IPS-NIHi7 (cell line): ENCODE measurements around the gene TPI1.
"Not testable (repeated sequence)": the region's sequence is repeated elsewhere in the genome, so short reads cannot be mapped to it uniquely, and the experiment has no call there.

Experiments used
- DNase-seq: peaks from one replicate; pipeline ENCODE4 v3.0.0; 2012; ENCODE audit warnings: mixed read lengths; ENCODE audit errors: extremely low spot score

TPI1 gene

GRCh38 chr12:6892683-6893082 lies 25.4 kb downstream of the TPI1 start:
- not testable (repeated sequence) for DNase-seq

GRCh38 chr12:6894321-6894720 lies 27.0 kb downstream of the TPI1 start:
- no peak for DNase-seq

GRCh38 chr12:6896846-6897435 lies 29.6 kb downstream of the TPI1 start:
- no peak for DNase-seq

GRCh38 chr12:6899427-6899826 lies 32.1 kb downstream of the TPI1 start:
- no peak for DNase-seq

GRCh38 chr12:6899837-6900519 lies 32.6 kb downstream of the TPI1 start:
- DNase-seq, result no peak

- no peak for DNase-seq
Measured at GRCh38 chr12:6902448-6902847, 35.1 kb downstream of the TPI1 start.

GRCh38 chr12:6903722-6904121 lies 36.4 kb downstream of the TPI1 start:
- no peak for DNase-seq

GRCh38 chr12:6904280-6905276 lies 37.2 kb downstream of the TPI1 start, which contains the start of gene LRRC23:
Gene LRRC23, plus strand, starts transcription at chr12:6904822. Its CDS starts 812 bp downstream, at chr12:6905634.
- DNase-seq, result peak; percentile 94

- no peak for DNase-seq
Measured at GRCh38 chr12:6905414-6906040, 38.2 kb downstream of the TPI1 start.

- DNase-seq, result not testable (repeated sequence)
Measured at GRCh38 chr12:6908141-6908540, 40.8 kb downstream of the TPI1 start.

GRCh38 chr12:6909421-6910145 lies 42.3 kb downstream of the TPI1 start:
- DNase-seq, result no peak

- DNase-seq, result no peak
Measured at GRCh38 chr12:6912164-6912935, 45.0 kb downstream of the TPI1 start.

GRCh38 chr12:6914246-6914946 lies 47.1 kb downstream of the TPI1 start, which contains the start of gene ENO2:
Gene ENO2, plus strand, starts transcription at chr12:6914580. Its CDS starts 1,253 bp downstream, at chr12:6915833.
- DNase-seq, result peak; percentile 63

- DNase-seq, result peak; percentile 71
Measured at GRCh38 chr12:6914947-6915788, 47.8 kb downstream of the TPI1 start.

- no peak for DNase-seq
Measured at GRCh38 chr12:6915789-6916285, 48.5 kb downstream of the TPI1 start.

- no peak for DNase-seq
Measured at GRCh38 chr12:6916426-6917200, 49.3 kb downstream of the TPI1 start.

GRCh38 chr12:6917491-6918231 lies 50.3 kb downstream of the TPI1 start:
- no peak for DNase-seq
